GM18867 (cell line): ENCODE data around the gene FANCL.
"Not testable (repeated sequence)": the region's sequence is repeated elsewhere in the genome, so short reads cannot be mapped to it uniquely, and the experiment has no call there.

Experiments
- ATAC-seq: cut with Tn5 transposase; IDR thresholded peaks from one replicate; pipeline ENCODE4 v1.9.1; 2021; ENCODE audit warnings: mild to moderate bottlenecking, moderate library complexity; ENCODE audit not compliant: unreplicated experiment

The FANCL gene

DNA sequence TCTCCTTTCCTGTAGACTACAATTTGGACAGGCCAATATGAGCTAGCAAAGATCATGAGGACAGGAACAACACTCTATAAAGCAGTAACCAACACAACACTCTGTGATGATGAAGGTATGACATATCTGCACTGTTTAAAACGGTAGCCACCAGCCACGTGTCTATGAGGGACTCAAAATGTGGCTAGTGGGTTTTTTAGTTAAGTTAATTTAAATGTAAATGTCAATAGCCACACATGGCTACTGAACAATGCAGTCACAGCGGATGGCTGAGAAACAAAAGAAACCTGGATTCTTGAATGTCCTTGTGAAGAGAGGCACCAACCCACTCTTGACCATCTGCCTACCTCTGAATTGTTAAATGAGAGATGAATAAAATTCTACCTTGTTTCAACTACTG, 33.9 kb downstream of the FANCL start:
- no peak for ATAC-seq

DNA sequence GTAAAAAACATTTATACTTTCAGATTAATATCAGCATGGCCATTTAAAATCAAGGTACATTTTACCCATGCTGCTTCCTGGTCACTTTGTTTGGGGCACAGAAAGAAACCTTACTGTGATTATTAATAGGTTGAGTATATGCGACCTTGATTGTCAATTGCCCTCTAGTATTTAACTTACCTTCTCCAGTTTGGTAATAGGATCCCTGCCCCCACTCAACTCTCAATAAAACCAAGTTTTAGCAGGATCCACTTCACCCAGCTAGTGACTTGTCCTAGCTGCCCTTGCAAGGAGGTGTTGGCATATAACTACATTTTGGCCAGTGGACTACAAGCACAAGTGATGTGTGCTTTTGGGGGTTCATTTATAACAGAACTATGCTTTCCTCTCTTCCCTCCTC, 34.3 kb downstream of the FANCL start:
- no peak for ATAC-seq

DNA sequence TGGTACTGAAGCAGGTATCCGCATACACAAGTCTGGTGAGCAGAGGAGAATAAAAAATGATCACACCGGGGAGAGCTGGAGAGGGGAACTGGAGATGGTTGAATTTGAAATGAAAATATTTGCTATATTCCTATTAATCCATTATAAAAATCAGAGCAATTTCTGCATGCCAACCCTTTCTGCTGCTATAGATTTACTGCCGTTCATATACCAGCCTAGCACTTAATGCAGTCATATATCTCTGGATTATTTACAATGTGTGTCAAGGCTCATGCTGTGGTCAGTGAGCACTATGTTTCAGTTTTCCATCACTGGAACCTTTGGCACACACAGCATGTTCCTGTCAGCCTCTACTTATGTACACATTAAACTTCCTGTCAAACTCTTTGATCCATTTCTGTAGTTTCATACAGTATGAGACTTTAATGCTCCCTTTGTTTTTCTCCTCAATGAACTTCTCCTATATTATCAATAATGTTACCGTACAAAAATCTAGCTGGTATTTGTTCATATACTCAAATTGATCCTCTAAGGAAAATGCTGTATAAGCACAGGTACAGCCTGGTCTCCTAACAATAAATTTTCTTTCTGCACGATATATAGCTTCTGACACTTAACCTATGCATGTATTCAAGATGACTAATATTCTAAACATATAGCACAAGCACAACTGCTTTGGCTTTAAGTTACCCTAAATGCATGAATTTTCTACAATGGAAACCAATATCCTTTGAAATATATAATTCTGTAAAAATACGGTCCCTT, 36.7 kb downstream of the FANCL start:
- ATAC-seq, result no peak

DNA sequence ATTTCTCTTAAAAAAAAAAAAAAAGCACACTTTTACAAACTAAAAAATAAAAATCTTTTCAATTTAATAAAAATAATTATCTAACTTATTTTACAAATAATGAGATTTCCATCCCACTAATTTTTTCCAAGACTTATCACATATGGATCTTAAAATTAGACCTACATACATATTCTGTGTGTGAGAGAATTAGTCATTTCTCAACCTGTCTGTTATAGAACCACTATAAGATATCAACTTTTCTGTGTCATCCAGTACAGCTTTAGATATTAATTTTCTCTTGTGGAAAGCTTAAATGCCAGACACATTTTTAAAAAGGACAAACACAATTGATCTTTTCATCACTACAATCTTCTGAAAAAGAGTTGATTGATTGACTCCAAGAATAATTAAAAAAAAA, 38.1 kb downstream of the FANCL start:
- no peak for ATAC-seq

DNA sequence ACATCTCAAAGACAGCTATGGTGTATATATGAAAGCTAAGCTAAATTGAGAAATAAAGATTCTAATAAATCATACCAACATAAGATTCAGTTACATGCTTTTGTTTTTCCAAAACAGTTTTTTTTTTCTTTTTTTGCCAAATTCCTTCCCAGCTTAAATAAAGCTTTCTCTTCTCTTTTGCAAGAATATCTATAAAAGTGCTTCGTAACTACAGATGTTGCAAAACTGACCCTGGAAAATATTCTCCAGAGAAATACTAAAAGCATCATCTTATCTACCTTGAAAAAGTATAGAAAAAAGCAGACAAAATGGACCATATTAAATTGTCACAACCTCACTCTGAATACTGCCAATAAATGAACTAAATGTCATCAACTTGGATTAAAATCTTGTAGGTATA, 38.7 kb downstream of the FANCL start:
- no peak for ATAC-seq

DNA sequence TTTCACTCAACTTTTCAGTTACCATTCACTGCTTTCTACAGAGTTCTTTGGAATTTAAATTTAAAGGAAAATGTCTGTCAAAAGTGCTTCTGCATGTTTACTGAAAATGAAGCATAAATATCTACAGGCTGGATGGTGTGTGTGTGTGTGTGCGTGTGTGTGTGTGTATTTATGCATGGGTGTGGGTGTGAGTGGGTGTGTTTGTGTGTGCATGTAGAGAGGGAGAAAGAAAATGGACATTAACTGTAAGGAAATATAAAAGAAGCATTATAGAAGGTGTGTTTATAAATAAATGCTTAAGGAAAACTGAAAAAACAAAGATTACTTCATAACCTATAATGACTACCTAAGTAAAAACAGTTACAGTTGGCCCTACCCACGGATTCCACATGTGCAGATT, 43.2 kb downstream of the FANCL start:
- no peak for ATAC-seq

DNA sequence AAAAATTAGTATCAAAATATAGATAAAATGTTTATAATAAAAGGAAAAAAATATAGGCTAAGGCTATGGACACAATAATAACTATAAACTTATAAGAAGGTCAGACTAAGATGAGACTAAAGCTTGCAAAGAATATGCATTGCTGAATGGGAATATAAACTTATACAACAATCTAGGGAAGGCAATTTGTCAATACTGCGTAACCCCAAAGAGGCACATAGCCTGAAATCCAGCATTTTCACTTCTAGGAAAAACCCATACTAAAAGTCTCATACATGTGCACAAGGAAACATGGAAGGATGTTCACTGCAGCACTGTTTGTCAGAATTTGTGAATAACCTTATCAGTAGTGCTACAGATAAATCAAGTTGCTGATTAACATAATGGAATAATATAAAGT, 45.5 kb downstream of the FANCL start:
- no peak for ATAC-seq

DNA sequence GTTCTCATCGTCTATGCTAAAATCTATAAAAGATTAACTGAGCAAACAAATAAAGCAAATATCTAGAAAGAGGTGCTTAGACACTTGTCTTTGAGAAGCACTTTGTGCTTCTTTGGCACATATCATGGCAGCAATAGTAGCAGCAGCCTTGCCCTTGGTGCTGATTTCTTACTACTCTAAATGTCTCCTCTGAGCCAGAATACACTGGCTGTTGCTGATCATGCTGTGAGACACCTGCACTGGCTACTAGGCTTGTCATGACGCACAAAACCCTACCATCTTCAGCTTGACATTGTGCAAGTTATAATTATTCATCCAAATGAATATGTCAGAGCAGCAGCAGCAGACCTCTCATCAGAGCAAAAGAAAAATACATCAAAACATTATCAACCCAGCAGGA, 46.7 kb downstream of the FANCL start:
- ATAC-seq, result no peak

DNA sequence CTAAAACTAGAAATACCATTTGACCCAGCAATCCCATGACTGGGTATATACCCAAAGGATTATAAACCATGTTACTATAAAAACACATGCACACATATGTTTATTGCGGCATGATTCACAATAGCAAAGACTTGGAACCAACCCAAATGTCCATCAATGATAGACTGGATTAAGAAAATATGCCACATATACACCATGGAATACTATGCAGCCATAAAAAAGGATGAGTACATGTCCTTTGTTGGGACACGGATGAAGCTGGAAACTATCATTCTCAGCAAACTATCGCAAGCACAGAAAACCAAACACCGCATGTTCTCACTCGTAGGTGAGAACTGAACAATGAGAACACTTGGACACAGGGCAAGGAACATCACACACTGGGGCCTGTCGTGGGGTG, 54.1 kb downstream of the FANCL start:
- ATAC-seq, result not testable (repeated sequence)

DNA sequence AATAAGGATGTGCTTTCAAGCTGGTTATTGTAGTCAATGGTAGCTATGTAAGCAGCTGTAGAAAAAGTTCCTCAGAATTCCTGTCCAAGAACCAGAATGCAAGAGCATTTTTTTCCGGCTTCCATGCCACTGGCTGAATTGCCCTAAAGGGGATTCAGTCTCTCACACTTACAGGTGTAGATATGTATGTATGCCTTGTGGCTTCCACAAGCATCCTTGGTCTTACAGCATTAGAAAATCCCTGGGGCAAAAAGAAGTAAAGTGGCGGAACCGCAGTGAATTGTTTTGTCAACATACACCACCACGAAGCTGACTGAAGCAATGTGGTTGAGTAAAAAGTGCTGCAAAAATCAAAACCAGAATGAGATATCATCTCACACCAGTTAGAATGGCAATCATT, 54.6 kb downstream of the FANCL start:
- no peak for ATAC-seq

DNA sequence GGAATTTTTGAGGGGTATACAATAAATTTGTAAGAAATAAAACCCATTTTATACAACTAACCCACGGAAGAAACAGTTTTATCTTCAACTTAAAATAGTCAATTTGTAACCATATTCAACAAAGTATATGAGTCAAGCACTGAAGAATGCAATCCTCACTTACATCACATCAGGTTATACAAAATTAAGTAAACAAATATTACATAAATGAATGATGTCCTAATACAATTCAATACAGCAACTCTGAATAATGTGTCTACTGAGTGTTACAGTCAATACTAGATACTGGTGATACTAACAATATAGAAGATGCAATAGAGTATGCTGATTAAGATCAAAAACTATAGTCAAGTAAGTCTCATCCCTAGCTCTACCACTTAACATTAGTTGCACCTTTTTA, 58.6 kb downstream of the FANCL start:
- no peak for ATAC-seq

DNA sequence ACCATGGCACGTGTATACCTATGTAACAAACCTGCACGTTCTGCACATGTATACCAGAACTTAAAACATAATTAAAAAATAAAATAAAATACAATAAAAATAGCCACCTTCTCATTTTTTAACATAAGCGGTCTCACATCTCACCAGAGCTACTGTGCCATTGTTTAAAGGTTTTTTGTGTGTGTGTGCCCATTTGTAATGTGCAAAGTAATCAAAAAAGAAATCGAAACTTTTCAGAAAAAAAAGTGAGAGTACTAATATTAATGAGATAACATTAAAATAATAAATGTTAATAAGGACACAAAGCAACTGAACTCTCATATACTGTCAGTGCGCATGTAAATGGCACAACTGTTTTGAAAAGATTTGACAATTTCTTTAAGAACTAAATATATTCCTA, 60.5 kb downstream of the FANCL start:
- no peak for ATAC-seq

DNA sequence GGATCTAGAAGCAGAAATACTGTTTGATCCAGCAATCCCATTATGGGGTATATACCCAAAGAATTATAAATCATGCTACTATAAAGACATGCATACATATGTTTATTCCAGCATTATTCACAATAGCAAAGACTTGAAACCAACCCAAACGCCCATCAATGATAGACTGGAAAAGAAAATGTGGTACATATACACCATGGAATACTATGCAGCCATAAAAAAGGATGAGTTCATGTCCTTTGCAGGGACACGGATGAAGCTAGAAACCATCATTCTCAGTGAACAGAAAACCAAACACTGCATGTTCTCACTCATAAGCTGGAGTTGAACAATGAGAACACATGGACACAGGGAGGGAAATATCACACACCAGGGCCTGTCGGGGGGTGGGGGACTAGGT, 61.0 kb downstream of the FANCL start:
- ATAC-seq, result not testable (repeated sequence)

DNA sequence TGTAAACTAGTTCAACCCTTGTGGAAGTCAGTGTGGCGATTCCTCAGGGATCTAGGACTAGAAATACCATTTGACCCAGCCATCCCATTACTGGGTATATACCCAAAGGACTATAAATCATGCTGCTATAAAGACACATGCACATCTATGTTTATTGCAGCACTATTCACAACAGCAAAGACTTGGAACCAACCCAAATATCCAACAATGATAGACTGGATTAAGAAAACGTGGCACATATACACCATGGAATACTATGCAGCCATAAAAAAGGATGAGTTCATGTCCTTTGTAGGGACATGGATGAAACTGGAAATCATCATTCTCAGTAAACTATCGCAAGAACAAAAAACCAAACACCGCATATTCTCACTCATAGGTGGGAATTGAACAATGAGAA, 63.9 kb downstream of the FANCL start:
- not testable (repeated sequence) for ATAC-seq

DNA sequence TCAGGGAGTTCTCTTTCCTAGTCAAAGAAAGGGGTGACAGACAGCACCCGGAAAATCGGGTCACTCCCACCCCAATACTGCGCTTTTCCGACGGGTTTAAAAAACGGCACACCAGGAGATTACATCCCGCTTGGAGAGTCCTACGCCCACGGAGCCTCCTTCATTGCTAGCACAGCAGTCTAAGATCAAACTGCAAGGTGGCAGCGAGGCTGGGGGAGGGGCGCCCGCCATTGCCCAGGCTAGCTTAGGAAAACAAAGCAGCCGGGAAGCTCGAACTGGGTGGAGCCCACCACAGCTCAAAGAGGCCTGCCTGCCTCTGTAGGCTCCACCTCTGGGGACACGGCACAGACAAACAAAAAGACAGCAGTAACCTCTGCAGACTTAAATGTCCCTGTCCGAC, 69.3 kb downstream of the FANCL start:
- ATAC-seq, result not testable (repeated sequence)

DNA sequence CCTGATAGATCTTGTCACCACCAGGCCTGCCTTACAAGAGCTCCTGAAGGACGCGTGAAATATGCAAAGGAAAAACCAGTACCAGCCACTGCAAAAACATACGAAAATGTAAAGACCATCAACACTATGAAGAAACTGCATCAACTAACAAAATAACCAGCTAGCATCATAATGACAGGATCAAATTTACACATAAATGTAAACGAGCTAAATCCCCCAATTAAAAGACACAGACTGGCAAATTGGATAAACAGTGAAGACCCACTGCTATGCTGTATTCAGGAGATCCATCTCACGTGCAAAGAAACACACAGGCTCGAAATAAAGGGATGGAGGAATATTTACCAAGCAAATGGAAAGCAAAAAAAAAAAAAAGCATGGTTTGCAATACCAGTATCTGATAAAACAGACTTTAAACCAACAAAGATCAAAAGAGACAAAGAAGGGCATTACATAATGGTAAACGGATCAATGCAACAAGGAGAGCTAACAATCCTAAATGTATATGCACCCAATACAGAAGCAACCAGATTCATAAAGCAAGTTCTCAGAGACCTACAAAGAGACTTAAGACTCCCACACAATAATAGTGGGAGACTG, 70.7 kb downstream of the FANCL start:
- not testable (repeated sequence) for ATAC-seq

DNA sequence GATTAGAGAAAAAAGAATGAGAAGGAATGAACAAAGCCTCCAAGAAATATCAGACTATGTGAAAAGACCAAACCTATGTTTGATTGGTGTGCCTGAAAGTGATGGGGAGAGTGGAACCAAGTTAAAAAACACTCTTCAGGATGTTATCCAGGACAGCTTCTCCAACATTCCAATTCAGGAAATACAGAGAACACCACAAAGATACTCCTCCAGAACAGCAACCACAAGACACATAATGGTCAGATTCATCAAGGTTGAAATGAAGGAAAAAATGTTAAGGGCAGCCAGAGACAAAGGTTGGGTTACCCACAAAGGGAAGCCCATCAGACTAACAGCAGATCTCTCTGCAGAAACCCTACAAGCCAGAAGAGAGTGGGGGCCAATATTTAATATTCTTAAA, 71.3 kb downstream of the FANCL start:
- not testable (repeated sequence) for ATAC-seq

DNA sequence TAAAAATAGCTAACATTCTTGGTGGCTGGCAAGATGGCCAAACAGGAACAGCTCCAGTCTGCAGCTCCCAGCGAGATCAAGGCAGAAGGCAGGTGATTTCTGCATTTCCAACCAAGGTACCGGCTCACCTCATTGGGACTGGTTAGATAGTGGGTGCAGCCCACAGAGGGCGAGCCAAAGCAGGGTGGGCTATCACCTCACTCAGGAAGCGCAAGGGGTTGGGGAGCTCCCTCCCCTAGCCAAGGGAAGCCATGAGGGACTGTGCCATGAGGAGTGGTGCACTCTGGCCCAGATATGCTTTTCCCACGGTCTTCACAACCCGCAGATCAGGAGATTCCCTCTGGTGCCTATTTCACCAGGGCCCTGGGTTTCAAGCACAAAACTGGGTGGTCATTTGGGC, 73.0 kb downstream of the FANCL start:
- ATAC-seq, result not testable (repeated sequence)

DNA sequence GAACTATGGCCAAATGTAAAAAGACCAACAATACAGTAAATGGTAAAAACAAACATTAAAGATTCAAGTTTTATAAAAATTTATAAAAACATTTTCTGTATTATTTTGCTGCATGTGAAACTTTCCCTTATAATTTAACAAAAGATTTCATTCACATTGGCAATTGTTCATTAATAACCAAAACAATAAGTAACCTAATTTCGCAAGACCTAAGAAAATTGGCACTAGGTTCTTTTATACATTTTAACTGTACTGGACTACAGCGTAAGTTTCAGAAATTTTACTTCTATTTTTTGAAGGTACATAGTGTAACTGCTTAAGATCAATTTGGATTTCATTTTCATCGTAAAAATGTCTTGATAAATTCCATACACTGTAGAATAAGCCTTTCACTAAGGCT, 77.2 kb downstream of the FANCL start:
- no peak for ATAC-seq

DNA sequence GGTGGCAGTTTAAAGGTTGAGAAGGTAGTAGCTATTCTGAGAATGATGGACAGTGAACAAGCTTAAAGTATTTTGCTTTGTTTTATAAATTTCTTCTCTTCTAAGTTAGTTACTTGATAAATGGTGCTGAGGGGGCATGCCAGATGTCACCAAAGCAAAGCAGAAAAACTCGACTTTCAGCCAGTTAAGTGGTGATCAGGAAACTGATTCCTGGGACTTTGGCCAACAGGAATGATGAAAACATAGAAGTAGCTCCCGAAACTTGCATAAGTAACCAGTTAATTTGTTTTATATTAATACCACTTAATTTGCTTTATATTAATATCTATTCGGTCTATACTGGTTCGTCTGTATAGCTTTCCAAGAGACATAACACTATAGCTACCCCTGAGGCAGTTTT, 82.6 kb downstream of the FANCL start:
- ATAC-seq, result no peak

DNA sequence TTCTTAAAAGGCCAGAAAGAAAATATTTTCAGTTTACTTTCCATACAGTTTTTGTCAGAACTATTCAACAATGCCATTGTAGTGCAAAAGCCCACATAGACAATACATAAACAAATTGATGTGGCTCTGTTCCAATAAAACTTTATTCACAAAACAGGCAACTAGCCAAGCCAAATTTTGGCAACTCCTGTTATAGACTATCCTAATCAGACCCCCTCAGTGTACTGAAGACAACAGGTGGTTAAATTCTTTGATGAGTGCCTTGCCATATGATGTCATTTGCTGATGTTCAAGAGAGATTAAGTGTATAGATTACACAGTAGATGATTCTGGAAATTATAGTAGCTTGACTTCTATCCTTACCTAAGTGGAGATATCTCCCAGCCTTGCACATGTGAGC, 83.4 kb downstream of the FANCL start:
- ATAC-seq, result no peak

DNA sequence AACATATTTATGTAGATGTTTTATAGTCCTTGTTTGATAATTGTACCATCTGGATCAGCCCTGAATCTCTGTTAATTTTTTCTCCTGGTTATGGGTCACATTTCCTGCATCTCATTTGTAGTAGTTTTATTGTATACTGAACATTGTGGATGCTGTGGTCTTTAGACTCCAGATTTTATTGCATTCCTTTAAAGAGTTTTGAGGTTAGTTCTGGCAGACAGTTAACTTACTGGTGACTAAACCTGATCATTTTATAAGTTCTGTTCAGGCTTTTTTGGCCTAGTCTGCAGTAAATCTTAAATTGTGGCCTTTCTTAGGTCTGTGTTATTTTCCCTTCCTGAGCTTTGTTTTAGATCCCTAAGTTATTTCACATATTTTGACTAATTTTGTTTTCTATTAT, 84.3 kb downstream of the FANCL start:
- ATAC-seq, result no peak
